Putamen (tissue), 1 donor: ENCODE results near the gene KRTAP10-11.
"Not testable (repeated sequence)": the region's sequence is repeated elsewhere in the genome, so short reads cannot be mapped to it uniquely, and the experiment has no call there.

ENCODE experiments used
- DNase-seq: peaks from one replicate; pipeline ENCODE4 v3.0.0-alpha.2; 2016; ENCODE audit warnings: low spot score

The KRTAP10-11 gene, protein sequence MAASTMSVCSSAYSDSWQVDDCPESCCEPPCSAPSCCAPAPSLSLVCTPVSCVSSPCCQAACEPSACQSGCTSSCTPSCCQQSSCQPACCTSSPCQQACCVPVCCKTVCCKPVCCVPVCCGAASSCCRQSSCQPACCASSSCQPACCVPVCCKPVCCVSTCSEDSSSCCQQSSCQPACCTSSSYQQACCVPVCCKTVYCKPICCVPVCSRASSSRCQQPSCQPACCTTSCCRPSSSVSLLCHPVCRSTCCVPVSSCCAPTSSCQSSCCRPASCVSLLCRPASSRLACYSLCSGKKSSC

DNA sequence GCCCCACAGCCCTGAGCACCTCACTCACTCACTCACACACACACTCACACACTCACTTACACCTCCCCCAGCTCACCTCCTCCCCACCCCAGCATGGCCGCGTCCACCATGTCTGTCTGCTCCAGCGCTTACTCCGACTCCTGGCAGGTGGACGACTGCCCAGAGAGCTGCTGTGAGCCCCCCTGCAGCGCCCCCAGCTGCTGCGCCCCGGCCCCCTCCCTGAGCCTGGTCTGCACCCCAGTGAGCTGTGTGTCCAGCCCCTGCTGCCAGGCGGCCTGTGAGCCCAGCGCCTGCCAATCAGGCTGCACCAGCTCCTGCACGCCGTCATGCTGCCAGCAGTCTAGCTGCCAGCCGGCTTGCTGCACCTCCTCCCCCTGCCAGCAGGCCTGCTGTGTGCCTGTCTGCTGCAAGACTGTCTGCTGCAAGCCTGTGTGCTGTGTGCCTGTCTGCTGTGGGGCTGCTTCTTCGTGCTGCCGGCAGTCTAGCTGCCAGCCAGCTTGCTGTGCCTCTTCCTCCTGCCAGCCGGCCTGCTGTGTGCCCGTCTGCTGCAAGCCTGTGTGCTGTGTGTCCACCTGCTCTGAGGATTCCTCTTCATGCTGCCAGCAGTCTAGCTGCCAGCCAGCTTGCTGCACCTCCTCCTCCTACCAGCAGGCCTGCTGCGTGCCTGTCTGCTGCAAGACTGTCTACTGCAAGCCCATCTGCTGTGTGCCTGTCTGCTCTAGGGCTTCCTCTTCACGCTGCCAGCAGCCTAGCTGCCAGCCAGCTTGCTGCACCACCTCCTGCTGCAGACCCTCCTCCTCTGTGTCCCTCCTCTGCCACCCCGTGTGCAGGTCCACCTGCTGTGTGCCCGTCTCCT is at the start of gene KRTAP10-11:
KRTAP10-11 (plus strand) TSS at position 49 of the 856 bp plus-strand sequence; CDS start at position 94, 45 bp downstream.
- not testable (repeated sequence) for DNase-seq

DNA sequence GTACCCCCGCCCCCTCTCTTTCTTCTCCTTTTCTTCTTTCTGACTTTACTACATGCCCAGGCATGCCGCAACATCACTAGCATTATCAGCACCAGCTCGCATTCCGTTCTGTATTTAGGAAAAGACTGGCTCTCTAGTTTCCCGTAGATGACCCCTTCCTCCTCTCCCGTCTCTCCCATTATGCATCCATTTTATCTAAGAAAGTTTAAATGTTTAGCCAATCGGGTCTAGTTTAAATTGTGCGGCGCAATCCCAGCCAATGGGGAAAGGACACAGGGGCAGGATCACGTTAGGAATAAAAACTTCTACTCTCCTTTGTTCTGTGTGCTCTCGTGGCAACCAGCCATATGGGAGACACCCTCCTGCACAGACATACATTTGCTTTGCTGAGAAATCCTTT is 48.2 kb upstream of the KRTAP10-11 start:
- no peak for DNase-seq

DNA sequence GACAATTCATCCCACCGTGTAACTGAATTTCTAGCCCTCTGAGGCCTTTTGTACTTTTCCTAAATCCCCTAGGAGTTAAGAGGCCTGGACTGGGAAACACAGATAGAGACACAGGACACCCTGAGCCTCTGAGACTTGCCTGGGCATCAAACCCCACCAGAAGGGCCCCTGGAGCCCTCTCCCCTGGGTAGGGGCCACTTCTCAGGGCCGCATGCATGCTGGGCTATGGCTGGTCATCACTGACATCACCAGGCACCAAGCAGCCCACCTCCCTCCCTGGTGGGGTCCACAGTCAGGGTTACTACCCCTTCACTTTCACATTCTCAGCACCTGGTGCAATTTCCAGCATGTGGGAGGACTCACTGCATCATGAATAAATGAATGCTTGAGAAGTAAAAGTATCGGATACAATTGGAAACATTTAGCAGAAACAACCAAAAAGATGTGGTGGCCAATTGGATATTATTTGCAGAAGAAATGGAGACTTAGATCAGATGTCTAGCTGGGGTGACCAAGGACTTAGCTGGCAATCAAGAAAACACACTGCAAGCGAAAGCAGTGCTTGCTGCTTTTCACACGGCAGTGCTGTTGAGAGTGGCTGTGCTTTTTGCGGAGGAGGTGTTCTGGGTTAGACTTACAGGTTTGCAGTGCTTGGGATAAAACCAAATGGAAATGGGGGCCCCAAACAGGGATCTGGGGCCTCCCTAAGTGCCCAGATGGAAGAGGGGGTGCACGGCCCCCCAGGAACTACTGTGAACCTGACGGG is 46.8 kb upstream of the KRTAP10-11 start:
- no peak for DNase-seq

DNA sequence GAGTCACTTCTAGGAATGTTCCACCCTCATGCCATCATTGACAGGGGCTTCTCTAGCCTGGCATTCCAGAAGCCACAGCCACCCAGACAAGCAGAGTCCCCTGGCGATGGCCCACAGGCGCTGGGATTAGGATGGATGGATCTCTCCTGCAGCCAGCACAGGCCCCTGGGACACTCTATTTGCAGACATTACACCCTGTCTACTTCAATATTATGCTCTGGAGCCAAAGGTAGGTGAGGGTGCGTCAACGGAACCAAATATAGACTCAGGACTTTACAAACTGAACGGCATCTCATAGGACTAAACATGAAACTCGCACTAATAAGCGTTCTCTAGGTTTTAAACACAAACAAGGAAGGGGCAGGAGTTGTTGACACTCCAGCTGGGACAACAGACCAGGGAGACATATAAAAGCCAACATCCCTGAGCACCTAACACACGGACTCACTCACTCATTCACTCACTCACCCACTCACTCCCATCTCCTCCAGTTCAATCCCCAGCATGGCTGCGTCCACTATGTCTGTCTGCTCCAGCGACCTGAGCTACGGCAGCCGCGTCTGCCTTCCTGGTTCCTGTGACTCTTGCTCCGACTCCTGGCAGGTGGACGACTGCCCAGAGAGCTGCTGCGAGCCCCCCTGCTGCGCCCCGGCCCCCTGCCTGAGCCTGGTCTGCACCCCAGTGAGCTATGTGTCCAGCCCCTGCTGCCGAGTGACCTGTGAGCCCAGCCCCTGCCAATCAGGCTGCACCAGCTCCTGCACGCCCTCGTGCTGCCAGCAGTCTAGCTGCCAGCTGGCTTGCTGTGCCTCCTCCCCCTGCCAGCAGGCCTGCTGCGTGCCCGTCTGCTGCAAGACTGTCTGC is 45.9 kb upstream of the KRTAP10-11 start, which contains the start of gene KRTAP10-7:
KRTAP10-7 (plus strand) TSS at position 480 of the 861 bp plus-strand sequence; CDS start at position 505, 25 bp downstream.
- DNase-seq = not testable (repeated sequence)

DNA sequence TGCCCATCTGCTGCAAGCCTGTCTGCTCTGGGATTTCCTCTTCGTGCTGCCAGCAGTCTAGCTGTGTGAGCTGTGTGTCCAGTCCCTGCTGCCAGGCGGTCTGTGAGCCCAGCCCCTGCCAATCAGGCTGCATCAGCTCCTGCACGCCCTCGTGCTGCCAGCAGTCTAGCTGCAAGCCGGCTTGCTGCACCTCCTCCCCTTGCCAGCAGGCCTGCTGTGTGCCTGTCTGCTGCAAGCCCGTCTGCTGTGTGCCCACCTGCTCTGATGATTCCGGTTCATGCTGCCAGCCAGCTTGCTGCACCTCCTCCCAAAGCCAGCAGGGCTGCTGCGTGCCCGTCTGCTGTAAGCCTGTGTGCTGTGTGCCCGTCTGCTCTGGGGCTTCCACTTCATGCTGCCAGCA is 45.1 kb upstream of the KRTAP10-11 start:
- DNase-seq = not testable (repeated sequence)

DNA sequence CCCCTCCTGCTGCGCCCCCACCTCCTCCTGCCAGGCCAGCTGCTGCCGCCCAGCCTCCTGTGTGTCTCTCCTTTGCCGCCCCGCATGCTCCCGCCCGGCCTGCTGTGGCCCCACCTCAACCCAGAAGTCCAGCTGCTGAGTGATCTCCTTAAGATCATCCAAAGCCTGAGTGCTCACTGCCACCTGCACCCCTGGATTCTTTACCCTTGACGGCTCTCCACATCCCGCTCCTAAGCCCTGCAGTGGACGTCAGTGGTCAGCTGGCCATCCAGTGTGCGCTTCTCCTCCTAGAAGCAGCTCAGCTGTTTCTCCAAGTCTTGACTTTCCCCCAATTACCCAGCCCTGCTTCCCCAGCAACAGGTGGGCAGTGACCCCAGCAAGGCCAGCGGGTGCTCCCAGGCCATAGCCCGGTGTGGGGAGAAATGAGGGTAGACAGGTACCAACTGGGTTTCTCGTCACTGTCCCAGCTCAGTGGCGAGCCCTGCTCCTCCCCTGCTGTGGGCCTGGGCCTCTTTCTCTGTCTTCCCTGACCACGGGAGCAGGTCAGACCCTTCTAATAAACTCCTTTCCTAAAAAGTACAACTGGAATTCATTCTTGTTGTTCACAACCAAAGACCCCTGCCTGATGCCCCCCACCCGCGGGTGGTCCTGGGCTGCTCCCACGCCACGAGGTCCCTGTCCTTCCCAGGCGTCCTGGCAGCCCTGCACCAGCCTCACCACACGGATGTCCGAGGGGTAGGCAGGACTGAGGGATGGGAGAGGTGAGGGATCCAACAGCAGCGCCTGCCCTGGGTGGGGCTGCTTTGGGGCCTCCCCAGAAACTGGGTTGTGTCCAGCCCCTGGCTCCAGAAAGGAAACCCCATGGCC is 44.4 kb upstream of the KRTAP10-11 start:
- DNase-seq = no peak

DNA sequence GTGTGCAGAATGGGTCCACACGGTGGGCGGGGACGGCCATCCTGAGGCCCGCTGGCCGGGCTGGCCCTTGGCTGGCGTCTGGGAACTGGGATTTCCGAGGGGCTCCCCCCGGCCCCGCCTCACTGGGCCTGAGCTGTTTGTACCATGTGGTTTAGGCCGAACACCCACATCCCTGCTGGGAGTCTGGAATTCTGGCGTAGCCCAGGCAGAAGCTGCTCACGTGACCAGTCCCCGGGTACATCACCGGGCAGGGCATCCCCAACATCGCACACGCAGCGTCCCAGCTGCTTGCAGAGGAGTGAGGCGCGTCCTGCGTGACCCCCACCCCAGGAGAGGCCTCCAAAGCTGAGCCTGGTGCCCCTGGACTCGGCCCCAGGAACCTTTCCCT is 43.8 kb upstream of the KRTAP10-11 start:
- DNase-seq = no peak

DNA sequence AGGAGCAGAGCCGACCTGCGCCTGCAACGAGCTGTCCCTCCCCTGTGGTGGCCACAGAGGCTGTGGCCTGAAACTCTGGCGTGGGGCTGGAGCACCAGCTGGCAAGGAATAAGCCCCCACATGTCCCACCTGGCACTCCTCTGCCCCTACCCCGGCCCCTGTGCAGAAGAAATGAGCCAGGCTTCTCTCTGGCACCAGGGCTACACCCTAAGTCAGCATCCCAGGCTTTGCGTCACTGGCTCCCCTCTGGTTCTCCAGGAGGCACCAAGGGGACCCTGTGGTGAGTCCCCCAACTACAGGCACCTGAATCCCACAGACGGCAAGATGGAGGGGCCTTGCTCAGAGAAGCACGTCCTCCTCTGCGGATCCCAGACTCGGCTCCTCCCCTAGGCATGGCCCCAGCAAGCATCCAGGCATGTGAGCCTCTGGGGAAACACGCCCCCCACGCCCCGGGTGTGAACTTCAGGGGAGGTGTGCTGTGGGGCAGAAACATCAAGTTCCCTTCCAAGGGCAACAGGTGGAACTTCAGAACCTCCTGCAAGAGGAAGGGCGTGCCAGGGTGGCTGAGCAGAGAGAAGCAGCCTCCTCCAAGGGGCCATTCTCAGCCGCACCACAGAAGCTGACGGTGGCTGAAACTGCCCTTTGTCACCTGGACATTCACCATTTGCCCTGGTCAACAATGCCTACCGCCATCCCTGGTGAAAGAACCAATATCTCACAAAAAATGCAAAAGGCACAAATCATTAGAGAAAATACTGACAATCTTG is 42.9 kb upstream of the KRTAP10-11 start:
- no peak for DNase-seq

DNA sequence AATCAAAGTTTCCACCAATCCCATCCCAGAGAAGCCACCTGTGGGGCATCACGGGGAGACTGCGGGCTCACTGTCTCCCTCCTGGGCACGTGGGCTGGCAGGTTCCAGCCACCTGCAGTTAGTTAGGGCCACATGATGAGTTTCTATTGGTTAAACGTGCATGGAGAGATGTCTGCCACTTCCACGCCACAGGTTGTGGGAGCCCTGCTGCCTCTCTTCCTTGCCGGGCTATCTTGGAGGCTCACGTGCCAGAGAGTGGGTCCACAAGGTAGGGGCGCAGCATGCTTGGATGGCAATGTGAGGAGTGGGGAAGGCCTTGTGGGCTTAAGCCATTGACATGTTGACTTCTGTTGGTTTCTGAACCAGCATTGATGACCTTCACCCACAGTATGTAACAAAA is 42.3 kb upstream of the KRTAP10-11 start:
- DNase-seq = no peak

DNA sequence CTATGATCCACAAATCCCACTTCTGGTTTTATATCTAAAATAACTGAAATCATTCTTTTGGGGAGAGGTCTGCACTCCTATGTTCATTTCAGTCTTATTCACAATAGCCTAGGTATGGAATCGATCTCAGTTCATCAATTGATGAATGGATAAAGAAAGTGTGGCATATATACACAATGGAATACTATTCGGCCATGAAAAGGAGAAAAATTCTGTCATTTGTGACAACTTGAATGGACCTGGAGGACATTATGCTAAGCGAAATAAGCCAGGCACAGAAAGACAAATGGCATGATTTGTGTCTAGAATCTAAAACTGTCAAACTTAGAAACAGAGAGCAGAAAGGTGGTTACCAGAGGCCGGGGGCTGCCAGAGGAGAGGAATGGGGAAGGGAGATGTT is 39.7 kb upstream of the KRTAP10-11 start:
- no peak for DNase-seq

DNA sequence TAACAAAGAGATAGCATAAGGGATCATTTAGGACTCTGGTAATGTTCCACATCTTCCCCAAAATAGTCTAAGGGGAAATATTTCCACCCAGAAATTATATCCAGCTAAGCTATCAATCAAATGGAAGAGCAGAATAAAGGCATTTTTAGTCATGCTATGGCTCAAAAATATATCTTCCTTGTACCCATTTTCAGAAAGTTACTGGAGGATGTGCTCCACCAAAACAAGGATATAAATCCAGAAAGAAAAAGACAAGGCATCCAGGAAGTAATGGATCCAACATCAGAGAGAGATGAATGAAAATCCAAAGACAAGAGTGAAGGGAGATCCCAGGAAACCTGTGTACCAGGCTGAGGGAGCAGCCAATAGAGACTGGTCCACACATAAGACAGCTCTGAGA is 37.0 kb upstream of the KRTAP10-11 start:
- DNase-seq = no peak

DNA sequence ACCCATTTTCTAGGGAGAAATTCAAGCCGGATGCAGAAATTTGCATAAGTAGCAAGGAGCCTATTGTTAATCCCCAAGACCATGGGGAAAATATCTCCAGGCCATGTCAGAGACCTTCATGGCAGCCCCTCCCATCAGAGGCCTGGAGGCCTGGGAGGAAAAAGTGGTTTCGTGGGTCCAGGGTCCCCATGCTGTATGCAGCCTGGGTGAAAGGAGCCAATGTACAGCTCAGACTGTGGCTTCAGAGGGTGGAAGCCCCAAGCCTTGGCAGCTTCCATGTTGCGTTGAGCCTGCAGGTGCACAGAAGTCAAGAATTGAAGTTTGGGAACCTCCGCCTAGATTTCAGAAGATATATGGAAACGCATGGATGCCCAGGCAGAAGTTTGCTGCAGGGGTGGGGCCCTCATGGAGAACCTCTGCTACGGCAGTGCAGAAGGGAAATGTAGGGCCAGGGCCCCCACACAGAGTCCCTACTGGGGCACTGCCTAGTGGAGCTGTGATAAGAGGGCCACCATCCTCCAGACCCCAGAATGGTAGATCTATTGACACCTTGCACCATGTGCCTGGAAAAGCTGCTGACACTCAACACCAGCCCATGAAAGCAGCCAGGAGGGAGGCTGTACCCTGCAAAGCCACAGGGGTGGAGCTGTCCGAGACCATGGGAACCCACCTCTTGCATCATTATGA is 35.9 kb upstream of the KRTAP10-11 start:
- not testable (repeated sequence) for DNase-seq

DNA sequence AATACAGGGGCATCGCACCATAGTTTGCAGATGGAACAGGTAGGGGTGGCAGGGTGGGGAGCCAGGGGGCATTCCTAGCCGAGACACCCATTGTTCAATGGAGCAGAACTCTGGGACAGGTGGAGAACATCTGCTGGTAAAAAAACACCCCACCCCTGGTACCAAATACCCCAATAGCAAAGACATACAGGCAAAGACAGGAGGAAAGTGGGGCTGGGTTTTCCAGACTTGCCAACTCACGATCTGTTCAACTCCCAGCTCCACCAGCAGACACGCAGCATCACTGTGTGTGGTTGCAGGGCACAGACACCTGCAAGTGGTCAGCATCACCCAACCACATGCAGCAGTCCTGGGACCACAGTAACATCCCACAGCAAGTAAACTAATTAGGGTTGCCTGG is 34.7 kb upstream of the KRTAP10-11 start:
- DNase-seq = no peak

DNA sequence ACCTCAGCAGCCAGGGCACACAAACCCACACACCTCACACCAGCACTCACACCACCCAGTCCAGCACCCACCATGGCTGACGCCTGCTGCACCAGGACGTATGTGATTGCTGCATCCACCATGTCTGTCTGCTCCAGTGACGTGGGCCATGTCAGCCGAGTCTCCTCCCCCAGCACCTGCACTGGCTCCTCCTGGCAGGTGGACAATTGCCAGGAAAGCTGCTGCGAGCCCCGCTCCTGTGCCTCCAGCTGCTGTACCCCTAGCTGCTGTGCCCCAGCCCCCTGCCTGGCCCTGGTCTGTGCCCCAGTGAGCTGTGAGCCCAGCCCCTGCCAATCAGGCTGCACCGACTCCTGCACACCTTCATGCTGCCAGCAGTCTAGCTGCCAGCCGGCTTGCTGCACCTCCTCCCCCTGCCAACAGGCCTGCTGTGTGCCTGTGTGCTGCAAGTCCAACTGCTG is 34.2 kb upstream of the KRTAP10-11 start, which contains the start of gene KRTAP10-8:
KRTAP10-8 (plus strand) TSS at position 51 of the 458 bp plus-strand sequence; CDS start at position 73, 22 bp downstream.
- DNase-seq = no peak

DNA sequence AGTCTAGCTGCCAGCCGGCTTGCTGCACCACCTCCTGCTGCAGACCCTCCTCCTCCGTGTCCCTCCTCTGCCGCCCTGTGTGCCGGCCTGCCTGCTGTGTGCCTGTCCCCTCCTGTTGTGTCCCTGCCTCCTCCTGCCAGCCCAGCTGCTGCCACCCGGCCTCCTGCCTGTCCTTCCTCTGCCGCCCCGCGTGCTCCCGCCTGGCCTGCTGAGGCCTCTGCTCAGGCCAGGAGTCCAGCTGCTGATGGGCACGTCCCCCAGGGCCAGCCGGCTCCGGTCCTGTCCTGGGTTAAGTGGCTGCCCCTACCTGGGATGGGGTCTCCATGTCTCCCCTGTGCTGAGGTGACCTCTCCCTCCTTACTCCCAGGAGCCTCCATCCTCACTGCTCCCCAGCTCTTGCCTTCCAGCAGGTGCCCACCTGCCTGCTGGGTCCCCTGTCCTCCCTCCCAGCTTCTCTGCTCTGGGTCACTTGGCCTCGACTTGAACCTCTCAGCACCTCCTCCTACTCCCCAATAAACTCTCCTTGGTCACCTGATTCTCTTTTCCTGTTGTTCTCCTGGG is 33.5 kb upstream of the KRTAP10-11 start:
- DNase-seq = no peak

DNA sequence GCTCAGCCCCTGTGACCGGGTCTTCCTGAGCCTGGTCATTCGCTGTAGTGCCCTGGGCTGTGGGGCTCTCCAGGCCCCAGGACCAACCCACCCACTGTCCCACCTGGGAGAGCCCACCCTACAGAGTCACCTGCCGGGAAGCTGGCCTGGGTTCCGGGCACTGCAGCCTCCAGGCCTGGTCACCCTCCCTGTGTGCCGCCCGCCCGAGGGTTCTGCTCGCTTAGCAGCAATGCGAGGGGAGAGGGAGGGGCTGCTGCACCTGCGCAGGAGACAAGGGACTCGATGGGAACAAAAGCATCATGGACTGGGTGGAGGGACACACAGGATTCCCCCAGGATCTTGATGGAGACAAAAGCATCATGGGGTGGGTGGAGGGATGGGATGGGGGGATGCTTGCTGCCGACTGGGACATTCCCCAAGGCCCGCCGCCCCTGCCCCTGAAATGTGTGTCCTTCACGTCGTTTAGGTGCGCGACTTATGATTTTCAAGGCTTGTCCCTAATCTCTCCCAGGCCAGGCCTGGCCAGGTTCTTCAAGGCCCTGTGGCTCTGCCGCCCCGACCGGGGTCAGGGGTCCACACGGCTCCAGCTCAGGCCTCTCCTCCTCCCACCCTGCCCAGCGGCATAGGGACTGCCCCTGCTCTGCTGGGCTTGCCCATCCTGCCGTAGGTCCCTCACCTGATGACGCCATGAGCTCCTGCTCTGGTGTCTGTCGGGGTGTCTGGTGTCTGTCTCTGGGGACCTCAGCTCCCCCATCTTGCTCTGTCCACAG is 32.6 kb upstream of the KRTAP10-11 start:
- DNase-seq = no peak

DNA sequence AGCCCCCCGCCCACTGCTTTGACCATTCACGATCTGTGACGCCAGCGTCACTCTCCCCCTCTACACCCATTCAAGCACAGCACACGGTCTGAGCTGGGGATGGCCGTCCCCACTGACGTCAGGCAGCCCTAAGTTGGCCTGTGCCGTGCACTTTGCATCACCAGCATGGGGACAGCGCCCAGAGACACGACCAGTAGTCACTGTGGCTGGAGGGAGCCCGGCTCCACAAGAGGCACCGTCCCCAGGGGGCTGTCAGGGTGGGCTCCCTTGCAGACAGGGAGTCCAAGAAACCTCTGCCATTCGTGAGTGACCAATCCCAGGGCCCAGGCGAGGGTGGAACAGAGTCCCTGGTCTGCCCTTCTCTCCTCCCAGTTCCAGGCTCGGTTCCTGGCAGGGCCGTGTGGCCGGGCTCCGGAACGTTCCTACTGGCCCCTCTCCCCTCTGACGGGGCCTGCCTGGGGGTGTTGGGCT is 32.0 kb upstream of the KRTAP10-11 start:
- DNase-seq = no peak
